Testis (tissue), 2 donors: ENCODE measurements around the gene USF1.

Experiments used
- CTCF ChIP-seq, 3 experiments: fragments of 450-650 bp in 2 of 3; fragments of 200-600 bp in 1 of 3; sonication (generic) in 1 of 3; IDR thresholded peaks; one replicate each; pipeline ENCODE4 v1.5.1; 2016 to 2019; ENCODE audit warnings: antibody characterized with exemption in 3 of 3, mild to moderate bottlenecking in 2 of 3, moderate library complexity in 1 of 3
- POLR2A ChIP-seq: fragments of 450-650 bp; IDR thresholded peaks from one replicate; pipeline ENCODE4 v1.6.1; 2017; ENCODE audit warnings: antibody characterized with exemption, mild to moderate bottlenecking, moderate library complexity

GRCh38 chr1:161048949-161049722, 3.4 kb upstream of the USF1 start:
- no peak for TF ChIP-seq CTCF (IDR thresholded peaks at IDR 0.05)
- TF ChIP-seq POLR2A = no peak
